Hepatocyte (in vitro differentiated cells): ENCODE data around the gene UBALD2. TPM values are rescaled to one million over a fixed set of nuclear protein-coding genes. Genes with fewer than 3 reads are reported as not detected.
"Not testable (repeated sequence)": the region's sequence is repeated elsewhere in the genome, so short reads cannot be mapped to it uniquely, and the experiment has no call there.

ENCODE experiments used
- DNase-seq: peaks from one replicate; pipeline ENCODE4 v3.0.0-alpha.2; 2016; ENCODE audit warnings: low spot score
- H2AFZ ChIP-seq: fragments of 200-600 bp; sonication (generic); 2 replicates; pipeline ENCODE4 v1.6.0; 2016; ENCODE audit warnings: antibody characterized with exemption, mild to moderate bottlenecking
- H3K27ac ChIP-seq: fragments of 200-600 bp; sonication (generic); 2 replicates; pipeline ENCODE4 v1.5.1; 2016; ENCODE audit warnings: mild to moderate bottlenecking
- H3K27me3 ChIP-seq: fragments of 200-600 bp; sonication (generic); 2 replicates; pipeline ENCODE4 v1.6.1; 2016
- H3K36me3 ChIP-seq: fragments of 200-600 bp; sonication (generic); replicated peaks from 2 replicates; pipeline ENCODE4 v1.5.1; 2016; ENCODE audit warnings: low read depth; ENCODE audit not compliant: insufficient read depth
- H3K4me1 ChIP-seq: fragments of 200-600 bp; sonication (generic); 2 replicates; pipeline ENCODE4 v1.5.1; 2016; ENCODE audit warnings: mild to moderate bottlenecking, moderate library complexity; ENCODE audit not compliant: insufficient read depth
- H3K4me2 ChIP-seq: fragments of 200-600 bp; sonication (generic); 2 replicates; pipeline ENCODE4 v1.6.0; 2016
- H3K4me3 ChIP-seq: fragments of 200-600 bp; sonication (generic); 2 replicates; pipeline ENCODE4 v1.5.1; 2016; ENCODE audit warnings: mild to moderate bottlenecking
- H3K79me2 ChIP-seq: fragments of 200-600 bp; sonication (generic); 2 replicates; pipeline ENCODE4 v1.6.0; 2017; ENCODE audit warnings: mild to moderate bottlenecking
- H3K9me2 ChIP-seq: fragments of 200-600 bp; sonication (generic); replicated peaks from 2 replicates; pipeline ENCODE4 v1.6.0; 2017; ENCODE audit warnings: mild to moderate bottlenecking; ENCODE audit not compliant: insufficient read depth
- H3K9me3 ChIP-seq: fragments of 200-600 bp; sonication (generic); 2 replicates; pipeline ENCODE4 v1.5.1; 2016; ENCODE audit warnings: low read depth, mild to moderate bottlenecking
- H4K20me1 ChIP-seq: fragments of 200-600 bp; sonication (generic); 2 replicates; pipeline ENCODE4 v1.6.0; 2016; ENCODE audit warnings: mild to moderate bottlenecking; ENCODE audit not compliant: insufficient read depth, poor library complexity, severe bottlenecking
- EZH2 ChIP-seq: fragments of 200-600 bp; sonication (generic); IDR thresholded peaks from 2 replicates; pipeline ENCODE4 v1.6.1; 2016; ENCODE audit warnings: antibody characterized with exemption, mild to moderate bottlenecking, borderline replicate concordance
- EZH2phosphoT487 ChIP-seq: fragments of 200-600 bp; sonication (generic); IDR thresholded peaks from one replicate; pipeline ENCODE4 v1.6.1; 2018; ENCODE audit warnings: antibody characterized with exemption, mild to moderate bottlenecking, low read depth, moderate library complexity; ENCODE audit not compliant: unreplicated experiment, severe bottlenecking
- WGBS: methylation state at CpG from one replicate; pipeline ENCODE4 v1.1.6; 2016; ENCODE audit warnings: low lambda C conversion rate; ENCODE audit errors: missing lambda C conversion rate; 5-methylcytosine and 5-hydroxymethylcytosine counted together
- polyA plus RNA-seq: library from polyadenylated mRNA; unstranded; fragments of >200 nt; fragmentation: Nextera tagmentation; extraction: Ambion mirVana; gene quantifications from 2 replicates; pipeline ENCODE4 v1.2.1, GENCODE V29; 2016
- total RNA-seq: library from RNA; depleted of rRNA; stranded (reverse); fragments of >200 nt; gene quantifications from 2 replicates; pipeline ENCODE4 v1.2.3, GENCODE V29; 2014
- TF ChIP-seq, protein P1 (sequence below): fragments of 200-600 bp; sonication (generic); IDR thresholded peaks from 2 replicates; pipeline ENCODE4 v1.5.1; 2016; ENCODE audit warnings: antibody characterized with exemption, mild to moderate bottlenecking; ENCODE audit not compliant: poor library complexity

UBALD2 gene
- total and polyA plus RNA-seq, 2 experiments from 2014 or later = 10.2 to 13.1 TPM

DNA sequence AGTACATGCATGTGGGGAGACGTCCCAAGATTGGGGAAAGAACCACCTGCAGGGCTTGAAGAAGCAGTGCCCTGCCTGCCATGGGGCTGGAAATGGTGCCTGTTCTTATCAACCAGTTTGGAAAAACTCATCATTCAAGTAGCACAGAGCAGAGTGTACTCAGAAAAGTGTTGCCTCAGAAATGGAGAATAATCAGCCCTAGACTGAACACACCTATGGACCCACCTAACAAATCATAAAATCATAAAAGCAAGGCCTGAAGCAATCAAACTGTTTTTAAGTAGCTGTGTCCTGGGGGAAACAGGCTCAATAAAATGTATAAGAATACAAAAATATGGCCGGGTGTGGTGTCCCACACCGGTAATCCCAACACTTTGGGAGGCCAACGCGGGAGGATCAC is 31.7 kb downstream of the UBALD2 start:
- Histone ChIP-seq H3K79me2 (no peaks in the 10 kb centered on the region), H2AFZ (no peak overlapping the region), H3K4me3 (no peak overlapping the region), H3K27me3 (no peaks in the 10 kb centered on the region), H3K36me3 (no peaks in the 10 kb centered on the region), H3K9me3 (no peaks in the 10 kb centered on the region), H4K20me1 (no peaks in the 10 kb centered on the region), H3K4me1 (no peaks in the 10 kb centered on the region), H3K4me2 (no peak overlapping the region), H3K27ac (no peak overlapping the region), H3K9me2 (no peaks in the 10 kb centered on the region)
- no peak for TF ChIP-seq EZH2
- no peak for TF ChIP-seq EZH2phosphoT487
- TF ChIP-seq, protein P1, sequence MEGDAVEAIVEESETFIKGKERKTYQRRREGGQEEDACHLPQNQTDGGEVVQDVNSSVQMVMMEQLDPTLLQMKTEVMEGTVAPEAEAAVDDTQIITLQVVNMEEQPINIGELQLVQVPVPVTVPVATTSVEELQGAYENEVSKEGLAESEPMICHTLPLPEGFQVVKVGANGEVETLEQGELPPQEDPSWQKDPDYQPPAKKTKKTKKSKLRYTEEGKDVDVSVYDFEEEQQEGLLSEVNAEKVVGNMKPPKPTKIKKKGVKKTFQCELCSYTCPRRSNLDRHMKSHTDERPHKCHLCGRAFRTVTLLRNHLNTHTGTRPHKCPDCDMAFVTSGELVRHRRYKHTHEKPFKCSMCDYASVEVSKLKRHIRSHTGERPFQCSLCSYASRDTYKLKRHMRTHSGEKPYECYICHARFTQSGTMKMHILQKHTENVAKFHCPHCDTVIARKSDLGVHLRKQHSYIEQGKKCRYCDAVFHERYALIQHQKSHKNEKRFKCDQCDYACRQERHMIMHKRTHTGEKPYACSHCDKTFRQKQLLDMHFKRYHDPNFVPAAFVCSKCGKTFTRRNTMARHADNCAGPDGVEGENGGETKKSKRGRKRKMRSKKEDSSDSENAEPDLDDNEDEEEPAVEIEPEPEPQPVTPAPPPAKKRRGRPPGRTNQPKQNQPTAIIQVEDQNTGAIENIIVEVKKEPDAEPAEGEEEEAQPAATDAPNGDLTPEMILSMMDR = no peak
- WGBS = 76% methylated on average over 5 of the region's 5 CpGs
- no peak for DNase-seq

GRCh38 chr17:76297436-76297835 is 32.3 kb downstream of the UBALD2 start:
- TF ChIP-seq, protein P1 = no peak
- TF ChIP-seq EZH2phosphoT487 = no peak
- no peak for TF ChIP-seq EZH2
- Histone ChIP-seq H3K9me2 (no peaks in the 10 kb centered on the region), H2AFZ (no peak overlapping the region), H3K27ac (no peak overlapping the region), H3K9me3 (no peaks in the 10 kb centered on the region), H3K79me2 (no peaks in the 10 kb centered on the region), H4K20me1 (no peaks in the 10 kb centered on the region), H3K27me3 (no peaks in the 10 kb centered on the region), H3K4me3 (no peak overlapping the region), H3K4me1 (no peaks in the 10 kb centered on the region), H3K4me2 (no peak overlapping the region), H3K36me3 (no peaks in the 10 kb centered on the region)
- WGBS = 100% methylated on average over 3 of the region's 3 CpGs
- DNase-seq = no peak

- no peaks in the 10 kb centered on the region for H3K4me1 ChIP-seq
- H3K4me2 ChIP-seq = no peak overlapping the region
- H3K36me3 ChIP-seq = no peaks in the 10 kb centered on the region
- no peak overlapping the region for H3K4me3 ChIP-seq
- no peak overlapping the region for H2AFZ ChIP-seq
- TF ChIP-seq EZH2phosphoT487 (no peak), EZH2 (no peak)
- TF ChIP-seq, protein P1 = no peak
- 88% methylated on average over 17 of the region's 17 CpGs for WGBS
- H3K27me3 ChIP-seq = no peaks in the 10 kb centered on the region
- no peaks in the 10 kb centered on the region for H4K20me1 ChIP-seq
- H3K79me2 ChIP-seq = no peaks in the 10 kb centered on the region
- no peaks in the 10 kb centered on the region for H3K9me2 ChIP-seq
- H3K27ac ChIP-seq = no peak overlapping the region
- H3K9me3 ChIP-seq = no peaks in the 10 kb centered on the region
- DNase-seq = no peak
These were observed 39.3 kb downstream of the UBALD2 start for GRCh38 chr17:76304226-76305134.

GRCh38 chr17:76305135-76305454 is 39.9 kb downstream of the UBALD2 start:
- H3K36me3 ChIP-seq, H3K4me2 ChIP-seq, H2AFZ ChIP-seq, H3K27me3 ChIP-seq, H3K9me3 ChIP-seq, H4K20me1 ChIP-seq, H3K4me3 ChIP-seq, H3K79me2 ChIP-seq, H3K27ac ChIP-seq, H3K9me2 ChIP-seq, H3K4me1 ChIP-seq, DNase-seq: not testable (repeated sequence)
- WGBS = 93% methylated on average over 3 of the region's 3 CpGs
